Heart left ventricle (tissue), 13 donors: ENCODE results near the gene SPEF2.

Source experiments
- POLR2A ChIP-seq, 2 donors: fragments of 450-650 bp; IDR thresholded peaks; one replicate each; pipeline ENCODE4 v1.6.1; 2017; ENCODE audit warnings: antibody characterized with exemption in 2 of 2, mild to moderate bottlenecking in 2 of 2, moderate library complexity in 2 of 2
- TF ChIP-seq, protein P1 (sequence below), 12 donors: fragments of 200-600 bp; sonication (generic) in 4 of 12; IDR thresholded peaks; one replicate each; pipeline versions ENCODE4 v1.5.0 to v1.8.0; 2018 to 2022; ENCODE audit warnings: antibody characterized with exemption in 12 of 12, mild to moderate bottlenecking in 5 of 12
- donor health status: ischemic (EF 13 %, LVEDD 7.1; RV severe dilation, severe dysfunction).
- donor health status: DM: no; HTN: yes; CAD: no.
- donor health status: DM: no; HTN: no; CAD: no.
- donor health status: ischemic (EF 25% LVEDD 6.9; RV normal size, moderate dysfunction).
- donor health status: ischemic (EF 25% LVEDD 5.7; RV mildly dilated, moderate dysfunction).
- donor health status: ischemic (EF 35%, LVEDD 5.7; RV mildly dilated, moderate dysfunction).
- donor health status: nonischemic (EF 11% LVEDD 7.7; RV severe dilation, severe dysfunction).
- donor health status: DM: yes; HTN: yes; CAD: no.
- donor health status: PGD.
- donor health status: ischemic (EF 29% LVEDD 5.4; RV normal size, mild dysfunction).
- donor health status: nonischemic (EF 23%, LVEDD 6.1; RV moderate dilation, normal function).

DNA sequence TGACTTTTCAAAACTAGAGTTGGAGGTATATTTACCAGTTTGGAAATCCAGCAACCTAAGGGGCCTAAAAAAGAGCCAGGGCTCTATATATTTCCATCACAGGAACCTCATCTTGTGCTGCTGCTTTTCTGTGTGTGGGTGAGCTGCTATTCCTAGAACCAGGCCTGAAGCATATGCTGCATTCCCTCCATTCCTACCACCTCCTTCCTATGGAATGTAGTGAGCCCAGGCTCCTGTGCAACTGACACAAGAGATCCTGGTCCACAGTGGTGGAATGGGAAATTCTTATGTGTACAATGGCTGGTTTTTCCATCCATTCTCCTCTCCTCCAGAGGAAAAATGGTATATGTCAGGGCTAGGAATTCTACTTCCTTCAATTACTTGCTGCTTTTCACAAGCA, 39.1 kb downstream of the SPEF2 start:
- TF ChIP-seq, protein P1, sequence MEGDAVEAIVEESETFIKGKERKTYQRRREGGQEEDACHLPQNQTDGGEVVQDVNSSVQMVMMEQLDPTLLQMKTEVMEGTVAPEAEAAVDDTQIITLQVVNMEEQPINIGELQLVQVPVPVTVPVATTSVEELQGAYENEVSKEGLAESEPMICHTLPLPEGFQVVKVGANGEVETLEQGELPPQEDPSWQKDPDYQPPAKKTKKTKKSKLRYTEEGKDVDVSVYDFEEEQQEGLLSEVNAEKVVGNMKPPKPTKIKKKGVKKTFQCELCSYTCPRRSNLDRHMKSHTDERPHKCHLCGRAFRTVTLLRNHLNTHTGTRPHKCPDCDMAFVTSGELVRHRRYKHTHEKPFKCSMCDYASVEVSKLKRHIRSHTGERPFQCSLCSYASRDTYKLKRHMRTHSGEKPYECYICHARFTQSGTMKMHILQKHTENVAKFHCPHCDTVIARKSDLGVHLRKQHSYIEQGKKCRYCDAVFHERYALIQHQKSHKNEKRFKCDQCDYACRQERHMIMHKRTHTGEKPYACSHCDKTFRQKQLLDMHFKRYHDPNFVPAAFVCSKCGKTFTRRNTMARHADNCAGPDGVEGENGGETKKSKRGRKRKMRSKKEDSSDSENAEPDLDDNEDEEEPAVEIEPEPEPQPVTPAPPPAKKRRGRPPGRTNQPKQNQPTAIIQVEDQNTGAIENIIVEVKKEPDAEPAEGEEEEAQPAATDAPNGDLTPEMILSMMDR (IDR thresholded peaks at IDR 0.05), result no peak
- no peak for TF ChIP-seq POLR2A (IDR thresholded peaks at IDR 0.05)
